Activated CD4-positive, alpha-beta T cell treated with anti-CD3 and anti-CD28 coated beads, Interleukin-2, amount 50 U/mL, for 16 hours (primary cell): ENCODE results near the gene BCL2L13.
A peak's percentile ranks its signal among the peaks of the same experiment; 100 is the strongest.

Experiments
- DNase-seq: peaks from one replicate; pipeline ENCODE4 v3.0.0-alpha.2; 2020

BCL2L13 gene

DNA sequence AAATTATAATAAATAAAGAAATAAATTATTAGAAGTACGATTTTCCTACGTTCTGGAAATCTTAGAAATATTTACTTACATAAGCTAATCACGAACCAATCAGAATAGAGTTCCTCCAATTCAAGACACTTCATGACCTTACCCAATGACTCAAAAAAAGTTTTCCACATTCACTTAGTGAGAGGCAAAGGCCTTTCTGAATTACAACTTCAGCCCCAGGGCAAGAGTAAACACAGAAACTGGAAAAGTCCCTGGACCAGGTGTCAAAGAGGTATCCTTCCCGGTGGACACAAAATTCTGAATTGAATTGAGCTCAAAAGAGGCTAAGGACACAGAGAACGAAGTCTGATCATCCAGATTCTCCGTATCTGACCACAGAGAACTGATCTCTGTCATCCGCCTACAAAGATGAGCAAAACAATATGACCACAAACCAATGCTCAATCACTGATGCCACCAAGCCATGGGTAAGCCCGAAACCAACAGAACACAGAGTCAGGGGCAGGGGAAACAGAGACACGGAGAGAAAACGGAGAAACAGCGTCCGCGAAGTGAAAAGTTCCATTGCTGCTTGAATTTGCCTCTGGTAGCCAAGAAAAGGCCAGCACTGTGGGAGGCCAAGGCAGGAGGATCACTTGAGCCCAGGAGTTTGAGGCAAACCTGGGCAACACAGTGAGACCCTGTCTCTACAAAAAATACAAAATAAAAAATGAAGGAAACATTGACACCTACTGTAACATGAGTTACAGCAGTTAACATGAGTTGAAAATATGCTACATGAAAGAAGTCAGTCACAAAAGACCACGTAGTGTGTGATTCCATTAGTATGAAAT lies 128.9 kb downstream of the BCL2L13 start:
- DNase-seq, result peak; percentile 91

DNA sequence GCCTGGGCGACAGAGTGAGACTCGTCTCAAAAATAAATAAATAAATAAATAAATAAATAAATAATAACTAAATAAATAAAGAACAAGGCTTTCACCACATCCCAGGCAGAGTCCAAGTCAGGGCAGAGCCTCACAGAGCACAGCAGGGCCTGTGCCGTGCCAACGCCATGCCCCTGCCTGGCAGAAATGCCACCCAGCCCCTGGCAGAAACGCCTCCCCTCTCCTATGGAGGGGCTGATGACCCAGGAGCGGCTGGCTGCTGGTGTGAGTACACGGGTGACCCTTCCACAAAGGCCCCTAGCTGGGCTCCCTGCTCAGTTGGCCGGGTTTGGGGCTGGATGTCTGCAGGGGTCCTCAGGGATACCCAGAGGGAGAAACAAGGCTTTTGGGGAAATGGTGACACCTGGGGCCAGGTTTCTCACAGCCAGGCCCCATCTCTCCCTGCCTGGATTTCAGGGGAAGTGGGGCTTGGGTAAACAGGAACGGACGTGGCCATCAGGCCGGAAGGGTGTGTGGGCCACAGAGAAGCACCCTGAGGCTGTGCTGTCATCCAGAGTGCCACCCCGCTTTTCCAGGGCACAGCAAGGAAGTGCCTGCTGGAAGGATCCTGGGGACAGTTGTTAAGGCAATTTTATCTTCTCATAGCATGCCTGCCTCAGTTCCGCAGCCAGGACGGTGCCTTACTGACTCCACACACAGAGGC lies 130.6 kb downstream of the BCL2L13 start:
- DNase-seq, result no peak

DNA sequence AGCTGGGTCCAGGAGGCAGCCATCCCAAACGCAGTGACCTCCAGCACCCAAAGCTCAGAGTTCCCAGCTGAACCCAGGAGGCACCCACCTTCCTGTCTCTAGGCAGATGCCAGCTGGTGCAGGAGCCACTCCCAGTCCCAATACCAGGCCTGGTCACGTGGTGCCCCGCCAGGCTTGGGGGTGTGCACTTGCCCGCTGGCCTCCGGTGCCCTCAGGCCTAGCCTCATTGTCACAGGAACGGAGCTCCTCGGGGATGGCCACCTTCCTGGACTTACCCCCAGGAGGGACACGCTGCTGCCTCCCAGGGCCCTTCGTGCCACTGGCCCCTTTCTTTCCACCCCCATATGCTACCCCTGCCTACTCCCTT lies 131.1 kb downstream of the BCL2L13 start:
- no peak for DNase-seq

DNA sequence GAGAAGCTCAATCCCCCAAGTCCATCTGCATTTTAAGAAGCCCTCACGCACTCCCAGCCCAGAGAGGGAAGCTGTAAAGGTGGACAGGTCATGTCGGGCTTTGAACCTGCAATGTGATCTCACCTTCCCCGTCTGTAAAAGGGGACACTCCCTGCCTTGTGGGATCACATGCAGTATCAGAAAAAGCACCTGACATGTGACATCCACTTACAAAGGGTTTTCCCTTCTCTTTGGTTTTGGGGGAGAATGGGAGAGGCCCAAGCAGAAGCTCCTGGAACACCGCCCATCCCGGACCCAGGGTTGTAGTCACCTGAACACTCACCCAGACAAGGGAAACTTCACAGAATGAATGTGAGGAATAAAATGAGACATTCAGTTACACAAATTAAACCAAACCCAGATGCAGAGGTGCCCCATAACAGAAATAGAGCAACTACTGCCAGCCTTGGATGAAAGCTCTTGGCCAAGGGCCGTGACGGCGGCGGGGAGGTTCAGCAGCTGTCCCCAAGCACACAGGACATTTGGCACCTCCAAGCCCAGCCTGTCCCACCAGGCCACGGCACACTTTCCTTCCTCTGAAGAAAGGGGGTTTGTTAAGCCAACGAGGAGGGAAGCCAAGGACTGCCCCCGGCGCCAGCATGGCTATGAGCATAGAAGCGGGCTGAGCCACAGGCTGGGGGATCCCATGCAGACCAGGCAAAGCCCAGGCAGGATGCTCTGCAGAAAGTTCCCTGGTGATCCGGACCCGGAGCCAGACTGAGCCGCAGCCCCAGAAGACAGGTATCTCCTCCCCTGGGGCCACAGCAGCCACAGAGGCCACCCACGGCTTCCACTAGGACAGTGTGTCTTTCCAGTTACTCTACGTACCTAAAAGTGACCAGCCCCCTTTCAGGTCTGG lies 131.9 kb downstream of the BCL2L13 start:
- DNase-seq, result no peak

DNA sequence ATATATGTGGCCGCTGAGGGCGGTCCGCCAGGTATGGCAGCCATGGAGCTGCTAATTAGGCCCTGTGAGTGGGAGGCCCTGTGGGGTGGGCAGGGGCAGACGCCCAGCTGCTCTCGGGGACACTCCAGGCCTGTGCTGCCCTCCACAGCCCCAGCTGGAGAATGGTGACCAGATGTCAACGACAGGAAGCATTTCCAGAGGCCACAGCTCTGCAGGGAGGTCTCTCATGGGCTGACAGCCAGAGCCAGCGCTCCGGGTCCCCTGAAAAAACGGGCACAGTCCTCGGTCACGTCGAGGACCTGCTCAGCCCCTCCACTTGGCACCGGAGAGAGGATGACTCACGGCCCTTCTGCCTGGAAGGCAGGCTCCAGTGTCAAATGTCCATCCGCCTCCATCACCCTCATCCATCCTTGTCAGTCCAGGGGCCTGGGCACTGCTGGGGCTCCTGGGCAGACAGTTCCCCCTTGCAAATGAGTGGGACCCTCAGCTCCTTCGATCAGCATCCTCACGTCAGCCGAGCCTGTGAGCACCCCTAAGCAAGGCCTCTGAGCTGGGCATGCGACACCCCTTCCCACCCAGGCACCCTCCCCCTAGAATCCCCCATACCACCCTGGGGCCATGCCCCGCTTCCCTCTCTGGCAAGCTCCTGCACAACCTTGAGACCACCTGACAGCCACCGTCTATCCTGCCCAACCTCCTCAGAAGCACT lies 133.8 kb downstream of the BCL2L13 start:
- DNase-seq, result no peak

DNA sequence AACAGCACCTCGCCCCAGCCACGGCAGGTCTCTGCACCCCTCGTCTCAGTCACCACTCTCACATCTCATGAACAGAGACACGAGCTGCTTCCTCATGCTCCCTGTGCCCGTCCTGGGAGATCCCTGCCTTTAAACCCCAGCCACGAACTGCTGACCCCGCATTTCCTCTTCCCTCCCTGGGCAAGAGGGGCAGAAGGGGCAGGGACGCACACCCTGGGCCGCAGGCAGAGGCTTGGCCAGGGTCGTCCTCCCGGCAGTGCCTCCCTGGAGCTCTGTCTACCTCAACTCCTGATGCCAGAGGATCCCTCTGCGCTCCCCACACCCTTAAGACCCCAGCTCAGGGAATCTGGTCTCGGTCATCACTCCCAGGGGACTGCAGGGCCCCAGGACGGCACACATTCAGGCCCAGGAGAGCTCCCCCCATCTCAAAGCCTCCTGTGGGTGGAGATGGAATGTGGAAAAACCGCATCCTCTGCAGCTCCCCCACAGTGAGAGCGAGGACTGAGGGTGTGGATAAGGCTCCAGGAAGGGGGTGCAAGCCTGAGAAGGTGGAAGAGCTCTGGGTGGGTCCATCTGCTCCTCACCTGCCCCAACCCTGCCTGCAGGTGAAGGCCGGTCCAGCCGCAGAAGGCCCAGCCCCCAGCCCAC lies 134.5 kb downstream of the BCL2L13 start:
- DNase-seq, result no peak

DNA sequence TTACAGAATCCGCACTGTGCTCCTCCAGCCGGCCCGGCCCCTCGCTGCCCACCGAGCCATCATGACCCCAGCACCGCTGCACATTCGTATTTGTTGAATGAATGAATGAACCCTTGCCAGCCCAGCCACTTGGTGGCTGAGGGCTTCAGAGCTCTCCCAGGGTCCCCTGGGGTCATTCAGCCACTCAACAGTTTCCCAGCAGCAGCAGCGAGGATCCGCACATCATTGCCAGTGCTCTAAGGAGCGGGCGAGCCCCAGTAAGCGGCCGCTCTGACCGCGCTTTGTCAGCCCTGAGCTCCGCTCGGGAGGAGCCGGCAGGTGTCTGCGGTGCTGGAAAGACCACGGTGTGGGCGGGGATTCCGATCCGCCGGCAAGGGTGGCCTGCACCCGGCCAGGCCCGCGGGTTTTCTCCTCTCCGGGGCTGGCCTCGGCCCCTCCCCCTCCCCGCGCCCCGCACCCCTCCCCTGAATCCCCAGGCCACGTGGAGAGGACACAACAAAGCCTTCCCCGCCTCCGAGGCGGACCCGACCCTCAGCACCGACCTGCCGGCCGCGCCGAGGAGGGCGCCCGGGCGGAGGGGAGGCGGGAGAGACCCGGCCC lies 135.1 kb downstream of the BCL2L13 start:
- DNase-seq, result peak; percentile 58

DNA sequence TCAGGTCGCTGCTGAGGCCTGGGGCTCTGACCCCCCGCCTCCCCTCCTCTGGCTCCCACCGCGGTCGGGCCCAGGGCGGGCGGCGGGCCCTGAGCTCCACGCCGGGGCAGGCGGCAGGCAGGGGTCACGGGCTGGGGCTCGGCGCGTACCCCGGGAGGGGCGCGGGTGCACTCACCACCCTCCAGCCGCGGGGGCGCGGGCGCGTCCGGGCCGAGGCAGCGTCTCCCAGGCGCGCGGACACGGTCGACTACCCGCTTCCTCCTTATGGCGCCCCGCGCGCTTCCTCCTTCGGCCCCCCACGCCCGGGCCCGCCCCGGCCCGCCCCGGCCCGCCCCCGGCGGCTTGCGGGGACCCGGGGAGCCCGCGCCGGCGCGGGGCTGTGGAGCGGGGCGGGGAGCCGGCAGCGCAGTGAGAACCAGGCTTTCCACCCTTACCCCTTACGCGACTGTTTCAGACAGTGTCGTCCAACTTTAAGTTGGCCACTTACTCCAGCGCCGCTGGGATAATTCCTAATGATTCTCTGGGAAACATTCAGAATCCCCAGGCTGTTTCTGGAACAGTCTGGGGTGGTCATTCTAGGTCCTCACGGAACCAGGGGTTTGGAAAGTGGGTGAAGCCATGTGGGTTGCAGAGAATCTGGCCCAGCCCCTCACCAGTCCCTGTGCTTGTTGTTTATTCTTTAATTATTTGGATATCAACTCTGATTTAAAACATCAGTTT lies 135.8 kb downstream of the BCL2L13 start, which contains the start of gene BID:
BID (minus strand) TSS at position 264 of the 720 bp plus-strand sequence. CDS start 24,353 bp downstream, outside the sequence.
- no peak for DNase-seq

DNA sequence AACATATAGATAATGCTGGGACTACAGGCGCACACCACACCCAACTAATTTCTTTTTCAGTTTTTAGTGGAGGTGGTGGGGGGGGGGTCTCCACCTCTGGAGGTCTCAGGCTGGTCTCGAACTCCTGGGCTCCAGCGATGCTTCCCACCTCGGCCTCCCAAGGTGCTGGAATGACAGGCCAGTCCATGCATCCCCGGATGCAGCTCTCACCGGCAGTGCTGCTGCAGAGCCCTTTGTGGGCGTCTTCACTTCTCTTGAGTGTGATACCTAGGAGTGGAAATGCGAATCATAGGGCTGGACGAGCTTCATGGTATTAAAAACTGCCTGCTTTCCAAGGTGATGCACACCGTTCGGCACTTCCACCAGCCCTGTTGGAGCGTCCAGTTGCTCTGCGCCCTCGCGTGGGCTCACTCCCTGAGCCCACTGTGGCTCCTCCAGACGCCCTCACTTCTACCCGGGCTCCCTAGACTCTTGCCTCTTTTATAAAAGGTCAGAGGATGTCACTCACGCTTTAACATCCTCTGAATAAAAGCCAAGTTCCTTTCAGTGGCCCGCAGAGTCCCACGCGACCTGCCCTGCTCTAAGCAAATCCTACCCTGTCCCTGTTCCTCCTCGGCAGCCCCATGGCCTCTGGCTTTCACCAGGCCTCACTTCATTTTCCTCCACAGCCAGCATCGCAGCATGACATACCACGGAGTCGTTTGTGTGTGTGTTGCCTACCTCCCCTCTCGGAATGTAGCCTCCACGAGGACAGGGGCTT lies 136.5 kb downstream of the BCL2L13 start:
- no peak for DNase-seq

DNA sequence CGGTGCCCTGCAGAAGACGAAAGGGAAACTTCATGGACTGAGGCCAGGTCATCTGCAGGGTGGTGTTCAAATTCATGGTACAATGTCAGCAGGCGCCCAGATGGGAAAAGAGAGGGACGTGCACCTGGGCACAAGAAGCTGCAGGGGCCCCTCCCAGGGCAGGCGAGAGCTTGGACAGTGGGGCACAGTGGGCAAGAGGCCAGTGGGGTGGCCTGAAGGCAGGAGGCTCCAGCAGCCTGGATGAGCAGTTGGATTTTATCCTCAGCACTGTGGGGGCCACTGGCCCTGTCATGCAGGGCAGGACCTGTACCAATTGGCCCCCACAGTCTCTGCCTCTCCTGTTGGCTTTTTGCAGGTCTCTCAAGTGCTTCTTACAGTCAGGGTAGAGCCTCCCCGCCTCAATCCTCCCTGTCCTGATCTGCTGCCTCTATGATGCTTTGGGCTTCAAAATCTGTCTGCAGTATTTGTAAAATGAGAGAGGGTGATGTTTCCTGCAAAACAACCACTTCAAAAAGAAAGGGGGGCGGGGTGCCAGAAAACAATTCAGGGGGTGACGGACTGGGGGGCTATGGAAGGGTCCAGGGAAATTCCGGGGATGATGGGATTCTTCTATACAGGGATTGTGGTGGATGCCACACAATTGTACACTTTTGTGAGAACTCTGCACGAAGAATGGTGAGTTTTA lies 137.4 kb downstream of the BCL2L13 start:
- no peak for DNase-seq

DNA sequence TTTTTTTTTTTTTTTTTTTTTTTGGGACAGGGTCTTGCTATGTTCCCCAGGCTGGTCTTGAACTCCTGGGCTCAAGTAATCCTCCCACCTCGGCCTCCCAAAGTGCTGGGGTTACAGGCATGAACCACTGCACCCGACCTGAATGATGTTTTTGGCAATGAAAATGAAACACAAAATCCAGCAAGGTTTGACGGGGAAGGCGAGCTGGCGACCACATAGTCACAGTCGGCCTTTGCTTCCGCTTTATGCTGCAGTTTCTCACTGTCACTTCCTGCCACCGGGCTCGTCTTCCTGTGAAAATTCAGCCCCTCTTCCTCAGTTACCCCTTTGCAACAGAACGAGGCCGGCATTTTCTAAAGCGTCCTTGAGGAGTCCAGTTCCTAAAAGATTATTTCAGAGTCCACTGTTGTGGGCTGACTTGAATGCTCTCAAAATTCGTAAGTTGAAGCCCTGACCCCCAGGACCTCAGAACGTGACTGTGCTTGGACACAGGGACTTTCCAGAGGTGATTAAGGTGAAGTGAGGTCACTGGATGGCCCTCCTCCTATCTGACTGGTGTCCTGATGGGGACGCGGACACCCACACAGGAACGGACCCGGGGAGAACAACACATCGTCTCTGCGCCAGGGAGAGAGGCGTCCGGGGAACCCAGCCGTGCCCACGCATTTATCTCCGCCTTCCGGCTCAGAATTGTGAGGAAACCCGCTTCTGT lies 138.6 kb downstream of the BCL2L13 start:
- peak; percentile 86 for DNase-seq

DNA sequence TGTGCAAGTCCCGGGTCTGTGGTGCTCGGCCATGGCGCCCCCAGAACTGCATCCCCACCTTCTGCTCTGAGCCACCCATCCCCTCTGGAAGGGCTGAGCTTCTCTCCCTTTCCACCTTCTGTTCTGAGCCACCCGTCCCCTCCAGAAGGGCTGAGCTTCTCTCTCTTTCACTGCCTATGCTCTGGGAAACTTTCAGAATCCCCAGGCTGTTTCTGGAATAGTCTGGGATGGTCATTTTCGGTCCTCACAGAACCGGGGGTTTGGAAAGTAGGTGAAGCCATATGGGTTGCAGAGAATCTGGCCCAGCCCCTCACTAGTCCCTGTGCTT lies 139.1 kb downstream of the BCL2L13 start:
- no peak for DNase-seq

DNA sequence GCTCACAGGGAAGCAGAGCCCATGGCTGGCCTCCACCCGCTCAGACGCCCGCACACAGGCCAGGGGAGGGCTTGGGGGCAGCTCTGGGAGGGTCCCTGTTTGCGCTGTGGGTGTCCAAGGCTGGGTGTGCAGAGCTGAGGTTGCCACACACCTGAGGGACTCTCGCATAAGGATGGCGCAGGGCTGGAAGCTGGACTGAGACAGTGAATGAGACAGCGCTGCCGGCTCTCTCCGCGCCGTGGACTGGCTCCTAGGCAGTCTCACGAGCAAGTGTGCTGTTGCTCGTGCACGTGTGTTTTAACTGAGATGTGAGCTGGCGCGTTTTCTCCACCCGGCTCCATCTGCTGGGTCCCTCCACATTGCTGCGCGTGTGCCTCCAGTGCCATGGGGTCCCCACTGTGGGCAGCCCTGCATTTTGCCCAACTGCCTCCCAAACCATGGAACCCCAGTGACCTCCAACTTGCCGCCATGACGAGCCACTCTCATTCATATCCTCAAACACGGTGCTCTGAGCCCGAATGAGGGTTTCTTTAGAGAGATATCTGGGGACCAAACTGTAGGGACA lies 139.9 kb downstream of the BCL2L13 start:
- DNase-seq, result no peak

DNA sequence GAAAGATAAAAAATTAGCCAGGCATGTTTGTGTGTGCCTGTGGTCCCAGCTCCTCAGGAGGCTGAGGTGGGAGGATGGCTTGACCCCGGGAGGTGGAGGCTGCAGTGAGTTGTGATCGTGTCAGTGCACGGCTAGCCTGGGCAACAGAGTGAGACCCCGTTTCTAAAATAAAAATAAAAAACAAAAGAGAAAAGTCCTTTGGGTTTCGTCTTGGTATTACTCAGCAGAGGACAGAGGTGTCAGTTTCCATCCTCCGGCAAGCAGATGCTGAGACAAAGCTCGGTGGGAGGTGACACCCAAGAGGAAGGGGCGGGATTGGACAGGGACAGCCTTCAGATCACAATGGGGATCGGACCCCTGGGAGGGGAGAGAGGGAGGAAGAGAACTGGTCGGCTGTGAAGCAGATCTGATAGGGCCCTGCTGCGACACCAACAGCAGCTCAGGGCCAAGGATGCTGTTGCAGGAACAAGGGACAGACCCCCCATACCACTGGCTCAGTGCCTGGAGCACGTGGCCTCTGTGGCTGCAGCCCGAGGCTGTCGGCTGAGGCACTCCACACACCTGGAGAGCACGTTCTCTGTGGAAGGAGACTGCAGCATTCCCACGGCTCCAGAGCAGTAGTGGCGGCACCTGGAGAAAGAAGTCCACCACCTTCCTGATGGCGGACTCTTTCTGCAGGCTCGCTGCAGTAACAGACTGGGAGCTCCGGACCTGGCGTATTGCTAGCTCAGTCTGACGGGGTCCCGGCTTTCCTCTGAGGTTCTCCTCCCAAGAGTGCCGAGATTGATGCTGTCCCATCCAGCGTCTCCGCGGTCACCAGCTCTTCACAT lies 140.9 kb downstream of the BCL2L13 start:
- peak; percentile 70 for DNase-seq

DNA sequence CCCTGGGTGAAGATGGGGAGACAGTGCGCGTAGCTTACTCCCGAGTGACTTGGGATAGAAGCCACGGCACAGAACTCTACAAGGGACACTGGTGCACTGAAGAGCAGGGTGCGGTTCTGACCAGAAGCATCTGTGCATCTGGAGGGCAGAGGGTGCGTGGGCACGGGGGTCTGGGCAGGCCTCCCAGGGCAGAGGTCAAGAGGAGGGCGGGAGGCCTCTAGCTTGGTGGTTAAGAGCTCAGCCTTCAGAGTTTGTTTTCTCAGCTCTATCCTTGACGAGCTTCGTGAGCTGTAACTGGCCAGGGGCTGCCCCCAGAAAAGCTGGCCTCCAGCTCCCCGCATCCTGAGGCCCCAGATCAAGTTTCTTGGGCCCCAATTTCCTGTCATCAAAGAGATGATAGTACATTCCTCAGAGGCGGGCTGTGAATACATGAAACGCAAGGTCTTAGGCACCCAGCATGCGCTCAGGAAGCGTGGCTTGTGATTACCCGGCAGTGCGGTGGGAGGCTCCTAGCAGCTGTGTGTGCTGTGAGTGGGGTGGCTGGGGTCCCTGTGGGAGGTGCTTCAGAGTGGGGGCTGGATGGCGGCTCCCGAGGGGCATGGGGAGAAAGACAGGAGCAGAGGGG lies 141.7 kb downstream of the BCL2L13 start:
- DNase-seq, result no peak
